ENCODE measurements around the gene BCR. TPM values are rescaled to one million over a fixed set of nuclear protein-coding genes. Genes with fewer than 3 reads are reported as not detected.

The BCR gene
- total RNA-seq, 6 donors from 2014 or later = 47.1 to 105 (median 68.6) TPM

GRCh38 chr22:23144932-23145877, 35.1 kb upstream of the BCR start, which contains the start of gene RAB36:
RAB36 (plus strand) TSS chr22:23145477; CDS start chr22:23146617, 1,140 bp downstream.
- DNase-seq (peak; percentile 97 to 100), ATAC-seq (ENCODE audit: low FRiP score in 2 of 2) (peak; percentile 89 to 91)
- Histone ChIP-seq H3K27me3 (no peaks in the 10 kb centered on the region), H3K9me3 (no peaks in the 10 kb centered on the region), H3K36me3 (no peaks in the 10 kb centered on the region), H3K4me1 (peaks cover 49 to 72% (median 52%) of the 10 kb centered on the region in 4 donors), H3K27ac (peak within 1 kb of the TSS; percentile 32 to 80 (median 64)), H3K4me3 (peak within 1 kb of the TSS; percentile 15 to 56 (median 54))
- TF ChIP-seq POLR2AphosphoS5 (IDR thresholded peaks at IDR 0.05) (peak in 1 of 2 donors; percentile 17), POLR2A (IDR thresholded peaks at IDR 0.05) (peak in 2 of 4 donors; percentile 24 to 42), EP300 (IDR thresholded peaks at IDR 0.05) (no peak), CTCF (IDR thresholded peaks at IDR 0.05) (no peak)
- 16 to 19% methylated on average over 20 to 32 of the region's 62 CpGs for WGBS, 2 donors

- no peak for DNase-seq
- ATAC-seq (ENCODE audit: low FRiP score in 2 of 2) = no peak
- Histone ChIP-seq H3K27me3 (no peaks in the 10 kb centered on the region), H3K4me1 (peaks cover 51 to 78% (median 57%) of the 10 kb centered on the region in 4 donors), H3K36me3 (no peaks in the 10 kb centered on the region), H3K9me3 (no peaks in the 10 kb centered on the region), H3K4me3 (peak overlapping the region; percentile 15 to 56 (median 54)), H3K27ac (peak overlapping the region; percentile 32 to 80 (median 64))
- TF ChIP-seq POLR2A (IDR thresholded peaks at IDR 0.05) (no peak), CTCF (IDR thresholded peaks at IDR 0.05) (no peak), POLR2AphosphoS5 (IDR thresholded peaks at IDR 0.05) (no peak), EP300 (IDR thresholded peaks at IDR 0.05) (no peak)
- 70 to 77% methylated on average over 2 of the region's 2 CpGs for WGBS, 2 donors
Observed at GRCh38 chr22:23145878-23146470, 34.3 kb upstream of the BCR start.

GRCh38 chr22:23146478-23147205, 33.7 kb upstream of the BCR start:
- ATAC-seq (ENCODE audit: low FRiP score in 2 of 2) (no peak), DNase-seq (no peak)
- Histone ChIP-seq H3K4me3 (peak overlapping the region in 1 of 4 donors; percentile 56), H3K36me3 (no peaks in the 10 kb centered on the region), H3K9me3 (no peaks in the 10 kb centered on the region), H3K27ac (peak overlapping the region in 2 of 4 donors; percentile 60 to 80), H3K27me3 (no peaks in the 10 kb centered on the region), H3K4me1 (peaks cover 51 to 81% (median 58%) of the 10 kb centered on the region in 4 donors)
- TF ChIP-seq CTCF (IDR thresholded peaks at IDR 0.05) = no peak
- no peak for TF ChIP-seq POLR2A (IDR thresholded peaks at IDR 0.05)
- TF ChIP-seq POLR2AphosphoS5 (IDR thresholded peaks at IDR 0.05) = no peak
- no peak for TF ChIP-seq EP300 (IDR thresholded peaks at IDR 0.05)
- 82 to 83% methylated on average over 4 to 8 of the region's 8 CpGs for WGBS, 2 donors

GRCh38 chr22:23147617-23148387, 32.5 kb upstream of the BCR start:
- ATAC-seq (ENCODE audit: low FRiP score in 2 of 2) (no peak), DNase-seq (peak in 1 of 2 donors; percentile 51)
- Histone ChIP-seq H3K27me3 (no peaks in the 10 kb centered on the region), H3K36me3 (no peaks in the 10 kb centered on the region), H3K4me3 (no peak overlapping the region), H3K27ac (peak overlapping the region in 3 of 4 donors; percentile 17 to 60 (median 54)), H3K9me3 (no peaks in the 10 kb centered on the region), H3K4me1 (peaks cover 53 to 81% (median 56%) of the 10 kb centered on the region in 4 donors)
- TF ChIP-seq EP300 (IDR thresholded peaks at IDR 0.05) (peak in 2 of 4 donors; percentile 82 to 90), POLR2AphosphoS5 (IDR thresholded peaks at IDR 0.05) (peak; percentile 41 to 73), POLR2A (IDR thresholded peaks at IDR 0.05) (no peak)
- 18 to 27% methylated on average over 6 of the region's 6 CpGs for WGBS, 2 donors

Measured in upper lobe of left lung (tissue), 6 donors.